Fibroblast of skin of right biceps (primary cell): ENCODE measurements around the gene BCR.
A peak's percentile ranks its signal among the peaks of the same experiment; 100 is the strongest.
"Not testable (repeated sequence)": the region's sequence is repeated elsewhere in the genome, so short reads cannot be mapped to it uniquely, and the experiment has no call there.

Source experiments
- DNase-seq: peaks from one replicate; pipeline ENCODE4 v3.0.0-alpha.2; 2013

Gene BCR

DNA sequence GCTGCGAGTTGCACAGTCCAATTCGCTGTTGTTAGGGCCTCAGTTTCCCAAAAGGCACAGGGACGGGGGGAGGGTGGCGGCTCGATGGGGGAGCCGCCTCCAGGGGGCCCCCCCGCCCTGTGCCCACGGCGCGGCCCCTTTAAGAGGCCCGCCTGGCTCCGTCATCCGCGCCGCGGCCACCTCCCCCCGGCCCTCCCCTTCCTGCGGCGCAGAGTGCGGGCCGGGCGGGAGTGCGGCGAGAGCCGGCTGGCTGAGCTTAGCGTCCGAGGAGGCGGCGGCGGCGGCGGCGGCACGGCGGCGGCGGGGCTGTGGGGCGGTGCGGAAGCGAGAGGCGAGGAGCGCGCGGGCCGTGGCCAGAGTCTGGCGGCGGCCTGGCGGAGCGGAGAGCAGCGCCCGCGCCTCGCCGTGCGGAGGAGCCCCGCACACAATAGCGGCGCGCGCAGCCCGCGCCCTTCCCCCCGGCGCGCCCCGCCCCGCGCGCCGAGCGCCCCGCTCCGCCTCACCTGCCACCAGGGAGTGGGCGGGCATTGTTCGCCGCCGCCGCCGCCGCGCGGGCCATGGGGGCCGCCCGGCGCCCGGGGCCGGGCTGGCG lies at the start of gene BCR:
TSS of gene BCR (plus strand) at position 209 of the 592 bp plus-strand sequence. CDS start 452 bp downstream, outside the sequence.
- peak; percentile 69 for DNase-seq

- DNase-seq: no peak
Measured at GRCh38 chr22:23130697-23131096, 49.6 kb upstream of the BCR start.

DNA sequence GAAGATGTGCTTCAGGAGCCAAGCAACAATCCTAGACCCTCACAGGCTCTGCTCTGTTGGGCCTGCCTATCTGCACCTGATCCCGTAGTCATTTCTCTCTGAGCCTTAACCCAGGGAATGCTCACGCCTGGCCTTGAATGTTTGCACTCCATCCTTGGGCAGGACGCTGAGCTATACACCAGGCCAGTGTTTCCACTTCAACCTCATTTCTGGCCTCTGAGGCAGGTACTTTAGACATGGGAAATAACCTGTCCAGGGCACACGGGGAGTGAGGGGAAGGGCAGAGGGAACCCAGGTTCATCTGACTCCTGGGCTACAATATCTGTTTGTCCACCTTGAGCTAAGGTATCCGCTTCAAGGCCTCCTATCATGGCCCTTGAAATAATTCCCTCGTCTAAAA lies 48.4 kb upstream of the BCR start:
- no peak for DNase-seq

DNA sequence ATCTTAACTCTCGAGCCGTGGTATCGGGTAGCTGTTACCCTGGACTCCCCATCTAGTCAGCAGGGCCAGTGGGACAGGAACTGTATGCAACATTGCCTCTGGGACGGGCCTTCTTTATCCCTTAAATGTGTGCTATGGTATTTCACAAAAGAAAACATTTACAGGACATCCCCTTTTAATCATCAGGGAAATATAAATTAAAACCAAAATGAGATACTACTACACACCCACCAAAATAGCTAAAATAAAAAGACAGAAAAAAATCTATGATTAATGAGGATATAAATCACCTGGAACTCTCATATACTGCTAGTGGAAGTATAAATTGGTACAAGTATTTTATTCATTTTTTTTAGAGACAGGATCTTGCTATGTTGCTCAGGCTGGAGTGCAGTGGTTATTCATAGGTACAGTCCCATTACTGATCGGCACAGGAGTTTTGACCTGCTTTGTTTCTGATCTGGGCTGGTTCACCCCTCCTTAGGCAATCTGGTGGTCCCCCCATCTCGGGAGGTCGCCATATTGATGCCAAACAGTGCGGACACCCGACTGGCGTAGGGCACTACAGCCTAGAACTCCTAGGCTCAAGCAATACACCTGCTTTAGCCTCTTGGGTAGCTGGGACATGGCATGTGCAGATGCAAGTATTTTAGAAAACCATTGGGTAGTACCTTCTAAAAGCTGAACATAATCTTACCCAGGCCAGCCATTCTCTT lies 47.8 kb upstream of the BCR start:
- no peak for DNase-seq

- DNase-seq: no peak
Measured at GRCh38 chr22:23133922-23134321, 46.4 kb upstream of the BCR start.

GRCh38 chr22:23136991-23137390 lies 43.3 kb upstream of the BCR start:
- not testable (repeated sequence) for DNase-seq

- no peak for DNase-seq
Measured at GRCh38 chr22:23137468-23137867, 42.8 kb upstream of the BCR start.

GRCh38 chr22:23137905-23138561 lies 42.3 kb upstream of the BCR start:
- DNase-seq: peak; percentile 38

- DNase-seq: no peak
Measured at GRCh38 chr22:23138584-23139435, 41.5 kb upstream of the BCR start.

DNA sequence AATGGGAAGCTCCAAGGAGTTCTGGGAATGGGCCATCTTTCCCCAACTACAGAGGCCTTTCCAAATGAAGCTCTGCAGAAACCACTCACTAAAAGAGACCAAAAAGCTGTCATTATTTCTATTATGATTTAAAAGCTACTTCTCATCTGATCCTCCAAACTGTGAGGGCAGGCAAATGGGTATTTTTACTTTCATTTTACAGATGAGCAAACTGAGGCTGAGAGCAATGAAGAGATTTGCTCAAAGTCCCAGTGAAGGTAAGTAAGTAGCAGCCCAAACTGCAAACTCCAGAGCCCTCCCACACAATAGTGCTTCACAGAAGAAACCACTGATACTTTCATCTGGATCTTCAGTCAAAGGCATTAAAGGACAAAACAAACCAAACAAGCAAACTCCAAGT lies 39.9 kb upstream of the BCR start:
- no peak for DNase-seq

GRCh38 chr22:23142546-23143105 lies 37.7 kb upstream of the BCR start:
- no peak for DNase-seq

DNA sequence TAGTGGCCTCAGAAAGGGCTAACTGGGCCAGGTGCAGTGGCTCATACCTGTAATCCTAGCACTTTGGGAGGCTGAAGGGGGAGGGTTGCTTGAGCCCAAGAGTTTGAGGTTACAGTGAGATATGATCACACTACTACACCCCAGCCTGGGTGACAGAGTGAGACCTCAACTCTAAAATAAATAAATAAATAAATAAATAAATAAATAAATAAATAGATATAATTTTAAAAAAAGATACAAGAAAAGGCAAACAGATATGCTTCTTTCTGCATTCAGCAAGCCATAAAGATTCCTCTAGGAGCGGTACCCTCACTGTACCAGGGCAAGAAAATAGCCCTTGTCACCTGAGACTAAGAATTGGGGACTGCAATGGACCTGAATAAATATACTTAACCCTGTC lies 37.2 kb upstream of the BCR start:
- no peak for DNase-seq

GRCh38 chr22:23144432-23144831 lies 35.9 kb upstream of the BCR start:
- DNase-seq: no peak

- peak; percentile 98 for DNase-seq
Measured at GRCh38 chr22:23144932-23145877, 35.1 kb upstream of the BCR start, which contains the start of gene RAB36. Gene RAB36, plus strand, starts transcription at chr22:23145477. Its CDS starts 1,140 bp downstream, at chr22:23146617.

DNA sequence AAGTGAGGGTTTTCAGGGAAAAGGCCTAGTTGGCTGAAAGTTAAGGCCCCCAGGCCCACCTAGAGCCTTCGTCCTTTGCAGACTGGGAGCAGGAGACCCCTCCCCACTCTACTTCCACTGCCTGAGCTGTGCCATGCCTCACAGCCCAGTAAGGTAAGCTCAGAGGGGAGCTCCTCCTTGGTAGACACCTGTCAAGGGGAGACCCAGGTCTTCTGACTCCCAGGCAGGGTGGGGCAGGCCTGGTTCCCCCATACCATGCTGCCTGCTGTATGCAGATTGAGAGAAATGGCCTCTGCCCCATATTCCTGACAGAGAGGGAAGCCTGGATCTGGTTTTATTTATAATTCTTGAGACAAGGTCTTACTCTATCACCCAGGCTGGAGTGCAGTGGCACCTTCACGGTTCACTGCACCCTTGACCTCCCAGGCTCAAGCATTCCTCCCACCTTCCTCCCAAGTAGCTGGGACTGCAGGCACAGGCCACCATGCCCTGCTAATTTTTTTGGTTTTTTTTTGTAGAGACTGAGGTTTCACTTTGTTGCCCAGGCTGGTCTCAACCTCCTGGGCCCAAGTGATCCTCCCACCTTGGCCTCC lies 34.3 kb upstream of the BCR start:
- DNase-seq: no peak

- DNase-seq: no peak
Measured at GRCh38 chr22:23146478-23147205, 33.7 kb upstream of the BCR start.

DNA sequence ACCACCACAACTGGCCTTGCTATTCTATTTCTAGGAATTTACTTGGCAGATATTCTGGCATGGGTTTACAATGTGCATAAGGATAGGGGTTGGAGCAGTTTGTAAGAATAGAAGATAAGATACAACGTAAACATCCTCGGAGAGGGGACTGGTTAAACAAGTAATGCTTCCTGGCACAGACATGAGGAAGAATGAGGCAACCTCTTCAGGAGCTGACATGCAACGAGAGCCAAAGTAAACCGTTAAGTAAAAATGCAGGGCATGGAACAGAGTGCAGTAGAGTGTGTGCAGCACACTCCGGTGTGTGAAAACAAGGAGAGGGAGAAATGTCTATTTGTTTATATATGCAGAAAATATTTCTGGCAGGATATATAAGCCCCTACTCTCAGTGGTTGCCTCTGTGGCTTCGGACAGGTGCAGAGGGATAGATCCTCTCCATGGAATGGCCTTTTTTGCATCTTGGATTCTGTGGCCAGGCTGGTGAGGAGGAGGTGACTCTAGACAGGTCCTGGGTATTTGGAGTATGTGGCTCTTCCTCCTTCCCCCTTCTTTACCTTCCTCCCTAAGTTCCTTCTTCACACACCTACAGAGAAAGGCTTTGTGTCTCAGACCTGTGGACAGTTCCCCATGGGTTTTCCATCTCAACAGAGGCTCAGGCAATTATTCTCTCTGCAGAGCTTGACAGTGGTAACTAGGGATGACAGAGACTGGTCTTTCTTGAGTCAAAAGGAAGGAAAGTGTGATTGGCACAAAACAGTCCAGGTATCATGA lies 32.5 kb upstream of the BCR start:
- DNase-seq: peak; percentile 7

GRCh38 chr22:23149743-23150238 lies 30.5 kb upstream of the BCR start:
- DNase-seq: no peak

GRCh38 chr22:23150762-23151161 lies 29.5 kb upstream of the BCR start:
- no peak for DNase-seq
